IPS-15b (cell line): ENCODE results near the gene ISYNA1.

Source experiments
- H3K27me3 ChIP-seq: one replicate; pipeline ENCODE4 v1.6.1; 2013; ENCODE audit warnings: low read length; ENCODE audit not compliant: control insufficient read depth, insufficient read depth
- H3K36me3 ChIP-seq: one replicate; pipeline ENCODE4 v1.6.1; 2013; ENCODE audit warnings: low read length; ENCODE audit not compliant: control insufficient read depth, insufficient read depth
- H3K4me1 ChIP-seq: one replicate; pipeline ENCODE4 v1.6.1; 2013; ENCODE audit warnings: mild to moderate bottlenecking, low read length; ENCODE audit not compliant: control insufficient read depth, insufficient read depth
- H3K4me3 ChIP-seq: one replicate; pipeline ENCODE4 v1.5.1; 2013; ENCODE audit warnings: low read depth, low read length
- H3K9ac ChIP-seq: one replicate; pipeline ENCODE4 v1.6.1; 2013; ENCODE audit warnings: low read depth, mild to moderate bottlenecking, low read length
- H3K9me3 ChIP-seq: one replicate; pipeline ENCODE4 v1.6.1; 2013; ENCODE audit warnings: mild to moderate bottlenecking, low read length; ENCODE audit not compliant: control insufficient read depth, insufficient read depth

Gene ISYNA1

GRCh38 chr19:18437491-18438330 is at the start of gene ISYNA1:
Gene ISYNA1 (minus strand): TSS chr19:18438133. CDS start chr19:18437979, 154 bp downstream.
- Histone ChIP-seq H3K9ac (no peak within 1 kb of the TSS), H3K27me3 (no peaks in the 10 kb centered on the region), H3K9me3 (no peaks in the 10 kb centered on the region), H3K4me3 (peak within 1 kb of the TSS; percentile 77), H3K4me1 (peaks cover 16% of the 10 kb centered on the region), H3K36me3 (peaks cover 20% of the 10 kb centered on the region)

DNA sequence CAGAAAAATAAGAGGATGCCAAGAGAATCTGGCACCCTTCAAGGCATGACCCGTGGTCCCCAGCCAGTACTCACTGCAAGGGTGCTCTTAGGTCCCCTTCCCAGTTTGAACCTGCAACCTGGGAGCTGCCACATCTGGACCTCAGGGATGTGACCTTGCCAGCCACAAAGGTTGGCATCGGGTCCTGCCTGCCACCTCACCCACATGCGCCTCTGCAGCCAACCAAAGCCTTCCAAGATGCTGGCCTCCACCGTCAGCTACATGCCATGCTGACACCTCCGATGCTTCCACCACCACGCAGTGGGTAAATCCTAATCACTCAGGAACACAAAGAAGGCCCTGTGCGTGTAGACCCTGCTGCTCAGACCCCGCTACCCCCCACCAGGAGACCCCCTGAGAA is 48.8 kb upstream of the ISYNA1 start:
- Histone ChIP-seq H3K4me1 (peaks cover 9% of the 10 kb centered on the region), H3K9me3 (no peaks in the 10 kb centered on the region), H3K36me3 (peaks cover 3% of the 10 kb centered on the region), H3K4me3 (no peak overlapping the region), H3K27me3 (no peaks in the 10 kb centered on the region), H3K9ac (no peak overlapping the region)

- no peaks in the 10 kb centered on the region for H3K9me3 ChIP-seq
- peaks cover 6% of the 10 kb centered on the region for H3K36me3 ChIP-seq
- H3K9ac ChIP-seq = no peak overlapping the region
These were observed 47.1 kb upstream of the ISYNA1 start for GRCh38 chr19:18484992-18485391.

GRCh38 chr19:18483119-18483890 is 45.4 kb upstream of the ISYNA1 start:
- Histone ChIP-seq H3K27me3 (no peaks in the 10 kb centered on the region), H3K36me3 (peaks cover 6% of the 10 kb centered on the region), H3K9ac (no peak overlapping the region), H3K4me3 (no peak overlapping the region), H3K9me3 (no peaks in the 10 kb centered on the region), H3K4me1 (peaks cover 5% of the 10 kb centered on the region)

More at GRCh38 chr19:18484992-18485391, 47.1 kb upstream of the ISYNA1 start:
- Histone ChIP-seq H3K27me3 (no peaks in the 10 kb centered on the region), H3K4me3 (no peak overlapping the region), H3K4me1 (peaks cover 9% of the 10 kb centered on the region)

DNA sequence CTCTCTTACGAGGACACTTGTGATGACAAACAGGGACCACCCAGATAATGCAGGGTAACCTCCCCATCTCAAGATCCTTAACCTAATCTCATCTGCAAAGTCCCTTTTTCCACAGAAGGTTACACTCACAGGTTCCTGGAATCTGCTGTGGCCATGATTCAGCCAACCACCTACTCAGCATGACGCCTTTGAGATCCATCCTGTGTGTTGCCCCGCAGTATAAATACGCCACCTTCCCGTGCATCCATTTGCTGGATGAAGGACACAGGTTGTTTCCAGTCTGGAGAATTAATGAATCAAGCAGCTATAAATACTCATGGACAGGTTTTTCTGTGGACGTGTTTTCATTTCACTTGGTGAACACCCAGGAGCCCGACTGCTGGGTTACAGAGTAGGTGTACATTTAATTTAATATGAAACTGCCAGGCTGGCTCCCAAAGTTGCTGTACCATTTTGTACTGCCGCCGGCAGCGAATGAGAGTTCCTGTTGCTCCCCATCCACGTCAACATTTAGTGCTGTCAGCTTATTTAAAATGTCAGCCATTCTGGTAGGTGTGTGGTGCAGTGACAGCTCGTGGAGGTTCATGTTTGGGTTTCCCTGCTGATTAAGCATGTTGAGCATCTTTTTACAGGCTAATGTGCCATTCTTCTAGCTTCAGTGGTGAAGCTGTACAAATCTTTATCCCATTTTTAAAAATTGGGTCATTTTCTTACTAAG is 43.7 kb upstream of the ISYNA1 start:
- peaks cover 6% of the 10 kb centered on the region for H3K36me3 ChIP-seq
- H3K27me3 ChIP-seq = no peaks in the 10 kb centered on the region
- no peak overlapping the region for H3K9ac ChIP-seq
- H3K9me3 ChIP-seq = no peaks in the 10 kb centered on the region
- H3K4me1 ChIP-seq = peaks cover 5% of the 10 kb centered on the region
- H3K4me3 ChIP-seq = no peak overlapping the region

GRCh38 chr19:18480006-18480691 is 42.2 kb upstream of the ISYNA1 start:
- Histone ChIP-seq H3K9ac (no peak overlapping the region), H3K36me3 (peaks cover 6% of the 10 kb centered on the region), H3K4me3 (no peak overlapping the region), H3K27me3 (no peaks in the 10 kb centered on the region), H3K9me3 (no peaks in the 10 kb centered on the region), H3K4me1 (no peaks in the 10 kb centered on the region)

DNA sequence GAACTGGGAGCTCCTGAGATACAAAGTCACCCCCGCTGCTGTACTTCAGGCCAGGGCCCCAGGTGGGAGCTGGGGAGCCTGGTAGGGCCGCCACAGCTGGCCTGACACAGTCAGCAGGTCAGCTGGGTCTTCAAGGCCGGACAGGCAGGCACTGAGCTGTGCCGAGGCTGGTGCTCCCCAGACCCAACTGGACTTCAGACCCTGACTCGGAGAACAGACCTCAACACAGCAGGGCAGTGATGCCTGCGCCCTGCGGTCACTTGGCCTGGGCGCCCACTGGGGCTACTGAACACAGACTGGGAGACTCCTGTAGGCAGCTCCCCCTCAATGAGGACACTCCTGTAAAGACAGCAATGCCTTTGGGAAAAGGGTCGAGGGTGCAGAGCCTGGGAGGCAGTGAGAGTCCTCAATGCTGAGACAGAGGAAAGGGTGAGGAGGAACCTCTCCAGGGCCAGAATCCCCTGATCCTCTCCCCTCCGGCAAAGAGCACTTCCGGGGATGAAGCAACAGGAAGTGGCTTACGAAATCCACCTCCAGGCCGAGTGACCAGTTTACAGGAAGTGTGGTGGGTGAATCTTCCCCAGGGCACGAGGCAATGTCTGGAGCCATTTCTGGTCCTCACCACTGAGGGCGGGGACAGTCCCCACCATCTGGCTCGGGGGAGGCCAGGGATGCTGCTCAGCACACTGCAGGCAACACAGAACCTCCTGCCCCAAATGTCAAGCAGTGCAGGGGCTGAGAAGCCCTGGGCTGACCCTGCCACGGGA is 40.8 kb upstream of the ISYNA1 start:
- Histone ChIP-seq H3K9me3 (no peaks in the 10 kb centered on the region), H3K36me3 (peaks cover 6% of the 10 kb centered on the region), H3K4me1 (no peaks in the 10 kb centered on the region), H3K9ac (peak overlapping the region; percentile 12), H3K4me3 (no peak overlapping the region), H3K27me3 (no peaks in the 10 kb centered on the region)

DNA sequence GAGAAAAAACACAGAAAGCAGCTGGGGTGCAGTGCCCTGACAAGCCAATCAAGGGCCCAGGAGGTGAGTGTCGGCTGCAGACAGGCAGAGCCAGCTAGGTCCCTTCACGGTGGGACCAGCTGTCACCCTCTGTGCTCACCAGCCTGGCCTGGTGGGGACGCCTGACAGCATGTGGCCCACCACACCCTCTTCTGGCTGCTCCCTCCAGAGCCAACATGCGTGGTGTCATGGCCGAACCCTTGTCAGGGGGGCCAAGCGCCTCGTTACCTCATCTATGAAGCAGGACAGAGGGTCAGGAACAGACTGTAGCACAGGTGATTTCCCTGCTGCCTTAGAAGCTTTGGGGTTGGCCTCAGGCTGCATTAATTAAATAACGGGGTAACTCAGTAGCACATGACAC is 40.0 kb upstream of the ISYNA1 start:
- H3K4me3 ChIP-seq = no peak overlapping the region

DNA sequence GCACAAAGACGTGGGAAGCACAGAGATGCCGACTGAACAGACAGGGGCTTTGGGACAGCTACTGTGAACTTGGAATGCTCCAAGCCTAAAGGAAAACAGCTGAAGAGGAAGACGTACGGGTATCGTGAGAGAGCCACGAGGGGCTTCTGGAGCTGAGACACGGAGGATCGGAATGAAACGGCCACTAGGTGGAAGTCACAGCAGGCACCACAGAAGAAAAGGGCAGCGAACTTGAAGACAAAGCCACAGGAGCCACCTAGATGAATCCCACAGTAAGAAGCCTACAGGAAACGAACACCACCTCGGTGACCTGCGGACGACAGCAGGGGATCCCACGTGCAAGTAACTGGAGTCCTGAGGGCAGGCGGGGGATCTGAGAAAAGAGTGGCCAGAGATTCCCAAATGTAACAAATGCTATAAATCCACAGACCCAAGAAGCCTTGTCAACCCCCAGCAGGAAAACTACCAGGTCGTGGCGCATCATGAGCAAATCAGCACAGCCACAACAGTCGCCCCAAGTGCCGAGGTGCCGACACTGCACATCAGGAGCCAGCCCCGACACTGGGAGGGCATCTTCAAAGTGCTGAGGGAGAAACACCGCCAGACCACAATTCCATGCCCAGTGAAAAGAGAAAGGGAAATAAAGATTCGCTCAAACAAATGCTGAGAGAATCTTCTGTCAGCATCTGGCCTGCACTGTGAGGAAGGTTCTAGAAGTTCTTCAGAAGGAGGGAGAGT is 39.3 kb upstream of the ISYNA1 start:
- peaks cover 6% of the 10 kb centered on the region for H3K36me3 ChIP-seq
- H3K9ac ChIP-seq = no peak overlapping the region
- H3K4me3 ChIP-seq = no peak overlapping the region
- H3K9me3 ChIP-seq = no peaks in the 10 kb centered on the region
- H3K4me1 ChIP-seq = no peaks in the 10 kb centered on the region
- H3K27me3 ChIP-seq = no peaks in the 10 kb centered on the region

More for the DNA sequence above, 40.0 kb upstream of the ISYNA1 start:
- no peaks in the 10 kb centered on the region for H3K4me1 ChIP-seq
- no peak overlapping the region for H3K9ac ChIP-seq
- no peaks in the 10 kb centered on the region for H3K27me3 ChIP-seq
- no peaks in the 10 kb centered on the region for H3K9me3 ChIP-seq
- peaks cover 6% of the 10 kb centered on the region for H3K36me3 ChIP-seq

- H3K4me3 ChIP-seq = no peak overlapping the region
- no peaks in the 10 kb centered on the region for H3K27me3 ChIP-seq
These were observed 38.6 kb upstream of the ISYNA1 start for GRCh38 chr19:18476507-18477041.

More at GRCh38 chr19:18476507-18477041, 38.6 kb upstream of the ISYNA1 start:
- Histone ChIP-seq H3K9me3 (no peaks in the 10 kb centered on the region), H3K36me3 (peaks cover 6% of the 10 kb centered on the region), H3K4me1 (no peaks in the 10 kb centered on the region), H3K9ac (no peak overlapping the region)
